ENCODE data around the gene IARS2.

DNA sequence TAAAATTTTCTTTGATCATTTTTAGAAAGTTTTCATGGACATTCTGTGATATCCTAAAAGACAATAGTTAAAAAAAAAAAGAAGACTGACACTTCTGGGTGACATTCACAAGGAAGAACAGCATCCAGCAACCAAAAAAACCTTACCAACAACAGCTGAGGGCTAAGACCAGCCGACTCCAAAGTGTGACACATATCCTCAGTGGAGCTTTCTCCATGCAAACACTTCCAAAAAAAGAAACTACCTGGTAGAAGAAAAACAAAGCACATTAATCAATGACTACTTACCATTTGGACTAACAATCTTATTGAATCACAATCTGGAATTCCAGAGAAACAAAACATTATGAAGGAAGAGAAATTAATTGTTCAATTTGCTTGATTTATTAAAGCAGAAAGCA lies 88.2 kb downstream of the IARS2 start:
- TF ChIP-seq, protein P1, sequence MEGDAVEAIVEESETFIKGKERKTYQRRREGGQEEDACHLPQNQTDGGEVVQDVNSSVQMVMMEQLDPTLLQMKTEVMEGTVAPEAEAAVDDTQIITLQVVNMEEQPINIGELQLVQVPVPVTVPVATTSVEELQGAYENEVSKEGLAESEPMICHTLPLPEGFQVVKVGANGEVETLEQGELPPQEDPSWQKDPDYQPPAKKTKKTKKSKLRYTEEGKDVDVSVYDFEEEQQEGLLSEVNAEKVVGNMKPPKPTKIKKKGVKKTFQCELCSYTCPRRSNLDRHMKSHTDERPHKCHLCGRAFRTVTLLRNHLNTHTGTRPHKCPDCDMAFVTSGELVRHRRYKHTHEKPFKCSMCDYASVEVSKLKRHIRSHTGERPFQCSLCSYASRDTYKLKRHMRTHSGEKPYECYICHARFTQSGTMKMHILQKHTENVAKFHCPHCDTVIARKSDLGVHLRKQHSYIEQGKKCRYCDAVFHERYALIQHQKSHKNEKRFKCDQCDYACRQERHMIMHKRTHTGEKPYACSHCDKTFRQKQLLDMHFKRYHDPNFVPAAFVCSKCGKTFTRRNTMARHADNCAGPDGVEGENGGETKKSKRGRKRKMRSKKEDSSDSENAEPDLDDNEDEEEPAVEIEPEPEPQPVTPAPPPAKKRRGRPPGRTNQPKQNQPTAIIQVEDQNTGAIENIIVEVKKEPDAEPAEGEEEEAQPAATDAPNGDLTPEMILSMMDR (IDR thresholded peaks at IDR 0.05; ENCODE audit: low read depth, low read length), result no peak
- no peak for TF ChIP-seq EZH2phosphoT487 (IDR thresholded peaks at IDR 0.05; ENCODE audit: low read depth)
